Progenitor cell of endocrine pancreas (in vitro differentiated cells): ENCODE data around the gene COG5. TPM values are rescaled to one million over a fixed set of nuclear protein-coding genes. Genes with fewer than 3 reads are reported as not detected.

Experiments
- DNase-seq: peaks from one replicate; pipeline ENCODE4 v3.0.0; 2021; ENCODE audit warnings: low spot score; ENCODE audit not compliant: unreplicated experiment
- H3K27ac Mint-ChIP-seq: 2 replicates; pipeline ENCODE4 v1.8.0; 2021; ENCODE audit warnings: mild to moderate bottlenecking, moderate library complexity, mixed read lengths
- H3K27me3 Mint-ChIP-seq: 2 replicates; pipeline ENCODE4 v1.8.0; 2021; ENCODE audit warnings: mixed read lengths
- H3K36me3 Mint-ChIP-seq: 2 replicates; pipeline ENCODE4 v1.8.0; 2022; ENCODE audit warnings: mixed read lengths; ENCODE audit not compliant: insufficient read depth
- H3K4me1 Mint-ChIP-seq: 2 replicates; pipeline ENCODE4 v1.8.0; 2021; ENCODE audit warnings: low read depth, mixed read lengths
- H3K4me3 Mint-ChIP-seq: 2 replicates; pipeline ENCODE4 v1.8.0; 2021; ENCODE audit warnings: low read depth, mild to moderate bottlenecking, moderate library complexity, mixed read lengths
- H3K9me3 Mint-ChIP-seq: 2 replicates; pipeline ENCODE4 v1.8.0; 2021; ENCODE audit warnings: low read depth, mixed read lengths
- CTCF ChIP-seq: fragments of 200-600 bp; sonication (generic); IDR thresholded peaks from one replicate; pipeline ENCODE4 v1.5.0; 2021; ENCODE audit warnings: antibody characterized with exemption, mild to moderate bottlenecking; ENCODE audit not compliant: unreplicated experiment
- total RNA-seq: library from RNA; stranded (reverse); gene quantifications from 2 replicates; pipeline ENCODE4 v1.2.1, GENCODE V29; 2021

The COG5 gene
- total RNA-seq, 1 donor from 2014 or later = 49.0 TPM

GRCh38 chr7:107313355-107313754 lies 250.4 kb downstream of the COG5 start:
- no peaks in the 10 kb centered on the region for H3K27me3 Mint-ChIP-seq
- peaks cover 3% of the 10 kb centered on the region for H3K4me1 Mint-ChIP-seq
- no peak overlapping the region for H3K27ac Mint-ChIP-seq
- TF ChIP-seq CTCF = no peak
- no peak for DNase-seq
- H3K36me3 Mint-ChIP-seq = peaks cover 12% of the 10 kb centered on the region
- no peak overlapping the region for H3K4me3 Mint-ChIP-seq
- no peaks in the 10 kb centered on the region for H3K9me3 Mint-ChIP-seq

GRCh38 chr7:107312418-107312817 lies 251.3 kb downstream of the COG5 start:
- H3K4me3 Mint-ChIP-seq = no peak overlapping the region
- no peak for DNase-seq
- H3K27ac Mint-ChIP-seq = no peak overlapping the region
- H3K9me3 Mint-ChIP-seq = no peaks in the 10 kb centered on the region
- H3K27me3 Mint-ChIP-seq = no peaks in the 10 kb centered on the region
- peaks cover 3% of the 10 kb centered on the region for H3K4me1 Mint-ChIP-seq
- H3K36me3 Mint-ChIP-seq = peaks cover 12% of the 10 kb centered on the region
- no peak for TF ChIP-seq CTCF

DNA sequence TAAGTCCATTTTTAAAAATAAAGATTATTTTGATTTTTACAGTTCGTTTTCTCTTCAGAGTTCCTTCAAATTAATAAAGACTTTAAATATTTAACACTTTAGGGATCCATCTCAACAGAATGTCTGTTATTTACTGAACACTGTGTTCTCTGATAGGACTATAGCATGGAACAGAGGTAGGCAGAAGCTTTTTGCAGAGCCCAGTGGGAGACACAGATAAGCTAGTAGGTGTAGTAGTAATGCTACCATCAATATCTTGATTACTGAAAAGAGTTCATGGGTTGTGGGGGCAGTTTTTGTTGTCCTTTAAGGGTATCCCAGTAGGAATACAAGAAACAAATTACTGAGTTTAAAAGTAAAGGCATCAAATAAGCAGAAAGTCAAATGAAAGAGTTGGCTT lies 254.4 kb downstream of the COG5 start:
- H3K27ac Mint-ChIP-seq = no peak overlapping the region
- peaks cover 5% of the 10 kb centered on the region for H3K36me3 Mint-ChIP-seq
- no peaks in the 10 kb centered on the region for H3K4me1 Mint-ChIP-seq
- no peaks in the 10 kb centered on the region for H3K27me3 Mint-ChIP-seq
- DNase-seq = no peak
- no peak for TF ChIP-seq CTCF
- no peak overlapping the region for H3K4me3 Mint-ChIP-seq
- H3K9me3 Mint-ChIP-seq = no peaks in the 10 kb centered on the region

GRCh38 chr7:107304636-107305035 lies 259.1 kb downstream of the COG5 start:
- Mint-ChIP-seq H3K36me3 (peaks cover 2% of the 10 kb centered on the region), H3K27ac (no peak overlapping the region), H3K27me3 (no peaks in the 10 kb centered on the region), H3K9me3 (no peaks in the 10 kb centered on the region), H3K4me3 (no peak overlapping the region), H3K4me1 (no peaks in the 10 kb centered on the region)
- DNase-seq = no peak
- no peak for TF ChIP-seq CTCF

GRCh38 chr7:107304063-107304462 lies 259.7 kb downstream of the COG5 start:
- Mint-ChIP-seq H3K4me1 (no peaks in the 10 kb centered on the region), H3K9me3 (no peaks in the 10 kb centered on the region), H3K36me3 (peaks cover 2% of the 10 kb centered on the region), H3K27ac (no peak overlapping the region), H3K27me3 (no peaks in the 10 kb centered on the region), H3K4me3 (no peak overlapping the region)
- no peak for TF ChIP-seq CTCF
- no peak for DNase-seq
